ENCODE results near the gene HERC6.
A peak's percentile ranks its signal among the peaks of the same experiment; 100 is the strongest.

GRCh38 chr4:88378691-88379559, at the start of gene HERC6:
- TF ChIP-seq CTCF (conservative IDR thresholded peaks at IDR 0.05; ENCODE audit: low read depth in 2 of 2) (peak; percentile 62 to 68), POLR2AphosphoS5 (IDR thresholded peaks at IDR 0.05; ENCODE audit: low read depth) (peak; percentile 52), JUNB (IDR thresholded peaks at IDR 0.05; ENCODE audit: unreplicated experiment) (no peak), REST (IDR thresholded peaks at IDR 0.05; ENCODE audit: unreplicated experiment) (no peak), ETS1 (IDR thresholded peaks at IDR 0.05) (no peak), EZH2 (IDR thresholded peaks at IDR 0.05; ENCODE audit: low read depth, unreplicated experiment) (no peak), CREB1 (CRISPR knock-in tag; IDR thresholded peaks at IDR 0.05; ENCODE audit: low read depth) (no peak), EZH2phosphoT487 (IDR thresholded peaks at IDR 0.05; ENCODE audit: unreplicated experiment) (no peak), STAT1 (IDR thresholded peaks at IDR 0.05; ENCODE audit: unreplicated experiment) (no peak), ZNF331 (CRISPR knock-in tag; IDR thresholded peaks at IDR 0.05; ENCODE audit: low read depth) (no peak)
